Stomach smooth muscle (tissue), 2 donors: ENCODE data around the gene PTAFR.
"Not testable (repeated sequence)": the region's sequence is repeated elsewhere in the genome, so short reads cannot be mapped to it uniquely, and the experiment has no call there.

Source experiments
- H3K27ac ChIP-seq: one replicate; pipeline ENCODE4 v1.7.0; 2013; ENCODE audit warnings: mild to moderate bottlenecking, low read length, inconsistent platforms
- H3K27me3 ChIP-seq, 2 donors: one replicate each; pipeline ENCODE4 v1.7.0; 2013; ENCODE audit warnings: low read length in 2 of 2; ENCODE audit not compliant: insufficient read depth in 2 of 2, control insufficient read depth in 1 of 2
- H3K36me3 ChIP-seq, 2 donors: one replicate each; pipeline ENCODE4 v1.7.0; 2013; ENCODE audit warnings: low read length in 2 of 2; ENCODE audit not compliant: control insufficient read depth in 2 of 2, insufficient read depth in 2 of 2
- H3K4me1 ChIP-seq: one replicate; pipeline ENCODE4 v1.7.0; 2013; ENCODE audit warnings: low read length; ENCODE audit not compliant: control insufficient read depth, insufficient read depth
- H3K4me3 ChIP-seq, 2 donors: one replicate each; pipeline ENCODE4 v1.7.0; 2013; ENCODE audit warnings: low read length in 2 of 2
- H3K9ac ChIP-seq, 2 donors: one replicate each; pipeline ENCODE4 v1.7.0; 2013; ENCODE audit warnings: low read length in 2 of 2, mild to moderate bottlenecking in 1 of 2
- H3K9me3 ChIP-seq, 2 donors: one replicate each; pipeline ENCODE4 v1.7.0; 2013; ENCODE audit warnings: low read length in 2 of 2; ENCODE audit not compliant: control insufficient read depth in 2 of 2
- donor health status: healthy.
- donor health status: Pancreatic carcinoma.

PTAFR gene

DNA sequence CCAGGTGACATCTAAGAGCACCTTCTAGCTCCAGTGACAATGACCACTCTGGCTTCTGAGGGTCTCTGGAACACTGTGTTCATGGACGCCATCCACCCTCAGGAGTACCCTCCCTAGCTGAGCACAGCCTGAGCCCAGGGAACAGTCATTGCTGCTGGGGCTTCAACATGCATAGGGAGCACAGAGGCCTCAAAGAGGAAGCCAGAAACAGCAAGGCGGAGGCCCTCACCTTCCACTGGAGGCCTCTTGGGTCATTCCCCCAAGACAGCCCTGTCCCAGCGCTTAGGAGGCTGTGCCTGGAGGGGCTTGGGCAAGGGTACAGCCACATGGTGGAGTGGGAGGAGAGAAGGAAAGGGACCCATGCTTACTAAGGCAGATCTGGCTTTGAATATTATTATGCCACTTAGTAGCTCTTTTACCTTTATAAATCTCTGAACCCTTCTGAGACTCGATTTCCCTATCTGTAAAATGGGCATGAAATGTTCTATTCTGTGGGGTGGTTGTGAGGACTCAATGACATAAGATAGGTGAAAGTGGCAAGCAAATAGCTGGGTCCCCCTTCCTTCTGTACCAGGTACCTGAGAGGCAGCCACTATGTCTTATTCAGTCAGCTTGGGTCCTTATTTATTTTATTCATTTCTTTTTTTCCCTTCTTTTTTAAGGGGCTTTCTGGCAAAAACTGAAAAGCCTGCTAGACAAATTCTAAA is 32.8 kb downstream of the PTAFR start:
- no peak overlapping the region for H3K27ac ChIP-seq
- no peaks in the 10 kb centered on the region for H3K4me1 ChIP-seq
- H3K4me3 ChIP-seq, result no peak overlapping the region
- no peak overlapping the region for H3K9ac ChIP-seq
- H3K9me3 ChIP-seq, result no peaks in the 10 kb centered on the region
- no peaks in the 10 kb centered on the region for H3K27me3 ChIP-seq
- H3K36me3 ChIP-seq, result no peaks in the 10 kb centered on the region

DNA sequence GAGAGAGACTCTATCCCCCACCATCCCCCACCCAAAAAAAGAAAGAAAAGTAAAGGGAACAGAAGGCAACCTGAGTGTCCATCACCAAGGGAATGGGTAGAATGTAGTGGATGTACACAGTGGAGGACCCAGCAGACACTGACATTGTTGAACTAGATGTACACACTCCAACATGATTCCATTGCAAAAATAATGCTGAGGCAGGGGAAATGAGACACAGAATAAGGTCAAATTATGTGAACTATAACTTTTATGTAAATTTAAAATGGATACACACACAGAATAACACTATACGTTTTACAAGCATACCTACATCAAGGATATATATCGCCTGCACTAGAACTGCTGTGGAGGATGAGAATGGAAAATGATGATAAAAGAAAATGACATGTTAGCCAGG is 34.8 kb downstream of the PTAFR start:
- H3K27me3 ChIP-seq, result no peaks in the 10 kb centered on the region
- H3K36me3 ChIP-seq, result no peaks in the 10 kb centered on the region
- H3K4me1 ChIP-seq, result no peaks in the 10 kb centered on the region
- no peak overlapping the region for H3K9ac ChIP-seq
- no peak overlapping the region for H3K4me3 ChIP-seq
- no peak overlapping the region for H3K27ac ChIP-seq
- no peaks in the 10 kb centered on the region for H3K9me3 ChIP-seq

DNA sequence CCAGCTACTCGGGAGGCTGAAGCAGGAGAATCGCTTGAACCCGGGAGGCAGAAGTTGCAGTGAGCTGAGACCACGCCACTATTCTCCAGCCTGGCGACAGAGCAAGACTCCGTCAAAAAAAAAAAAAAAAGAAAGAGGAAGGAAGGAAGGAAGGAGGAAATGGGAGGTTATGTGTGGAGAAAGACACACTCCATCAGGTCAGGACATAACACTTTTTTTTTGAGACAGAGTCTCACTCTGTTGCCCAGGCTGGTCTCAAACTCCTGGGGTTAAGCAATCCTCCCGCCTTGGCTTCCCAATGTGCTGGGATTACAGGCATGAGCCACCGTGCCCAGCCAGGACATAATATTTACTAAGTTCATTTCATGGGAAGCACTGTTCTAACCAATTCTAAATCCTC is 36.6 kb downstream of the PTAFR start:
- not testable (repeated sequence) for H3K9ac ChIP-seq, H3K4me3 ChIP-seq, H3K9me3 ChIP-seq, H3K27me3 ChIP-seq, H3K36me3 ChIP-seq, H3K27ac ChIP-seq, H3K4me1 ChIP-seq

DNA sequence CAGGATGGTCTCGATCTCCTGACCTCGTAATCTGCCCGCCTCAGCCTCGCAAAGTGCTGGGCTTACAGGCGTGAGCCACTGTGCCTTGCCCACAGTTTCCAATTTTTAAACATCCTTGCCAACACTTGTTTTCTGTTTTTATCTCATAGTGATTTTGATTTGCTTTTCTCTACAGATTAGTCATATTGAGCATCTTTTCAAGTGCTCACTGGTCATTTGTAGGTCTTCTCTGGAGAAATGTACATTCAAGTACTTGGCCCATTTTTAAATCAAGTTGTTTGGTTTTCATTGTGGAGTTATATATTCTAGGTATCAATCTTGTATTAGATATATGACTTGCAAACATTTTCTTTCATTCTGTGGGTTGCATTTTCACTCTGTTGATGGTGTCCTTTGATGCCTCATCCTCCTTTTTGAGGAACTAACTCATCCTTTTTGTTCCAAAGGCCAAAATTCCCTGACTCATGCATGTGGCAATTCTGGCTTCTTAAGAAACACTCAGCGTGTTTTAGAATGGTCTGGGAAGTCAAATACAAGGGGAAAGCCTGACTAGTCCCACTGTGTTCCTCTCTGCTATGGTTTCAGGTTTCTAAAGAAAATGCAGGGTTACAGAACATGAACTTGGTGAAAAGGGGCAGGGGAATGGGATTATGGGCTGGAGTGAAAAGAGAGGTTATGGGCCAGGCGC is 37.3 kb downstream of the PTAFR start:
- no peak overlapping the region for H3K4me3 ChIP-seq
- no peaks in the 10 kb centered on the region for H3K36me3 ChIP-seq
- no peak overlapping the region for H3K9ac ChIP-seq
- H3K27me3 ChIP-seq, result no peaks in the 10 kb centered on the region
- no peak overlapping the region for H3K27ac ChIP-seq
- H3K9me3 ChIP-seq, result no peaks in the 10 kb centered on the region
- H3K4me1 ChIP-seq, result no peaks in the 10 kb centered on the region

DNA sequence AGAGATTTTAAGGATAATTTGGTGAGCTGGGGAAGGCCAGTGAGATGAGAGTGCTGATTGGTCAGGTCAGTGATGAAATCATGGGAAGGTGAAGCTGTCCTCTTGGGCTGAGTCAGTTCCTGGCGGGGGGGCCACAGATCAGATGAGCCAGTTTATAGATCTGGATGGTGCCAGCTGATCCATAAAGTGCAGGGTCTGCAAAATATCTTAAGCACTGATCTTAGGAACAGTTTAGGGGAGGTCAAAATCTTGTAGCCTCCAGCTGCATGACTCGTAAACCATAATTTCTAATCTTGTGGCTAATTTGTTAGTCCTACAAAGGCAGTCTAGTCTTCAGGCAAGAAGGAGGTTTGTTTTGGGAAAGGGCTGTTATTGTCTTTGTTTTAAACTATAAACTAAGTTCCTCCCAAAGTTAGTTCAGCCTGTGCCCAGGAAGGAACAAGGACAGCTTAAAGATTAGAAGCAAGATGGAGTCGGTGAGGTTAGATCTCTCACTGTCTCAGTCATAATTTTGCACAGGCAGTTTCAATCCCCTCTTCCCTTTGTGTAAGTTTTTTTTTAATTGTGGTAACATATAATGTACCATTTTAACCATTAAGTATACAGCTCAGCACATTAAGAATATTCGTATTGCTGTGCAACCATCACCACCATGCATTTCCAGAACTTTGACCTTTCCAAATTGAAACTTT is 39.4 kb downstream of the PTAFR start:
- Histone ChIP-seq H3K4me1 (no peaks in the 10 kb centered on the region), H3K4me3 (no peak overlapping the region), H3K9me3 (no peaks in the 10 kb centered on the region), H3K27me3 (no peaks in the 10 kb centered on the region), H3K9ac (no peak overlapping the region), H3K36me3 (no peaks in the 10 kb centered on the region), H3K27ac (no peak overlapping the region)

DNA sequence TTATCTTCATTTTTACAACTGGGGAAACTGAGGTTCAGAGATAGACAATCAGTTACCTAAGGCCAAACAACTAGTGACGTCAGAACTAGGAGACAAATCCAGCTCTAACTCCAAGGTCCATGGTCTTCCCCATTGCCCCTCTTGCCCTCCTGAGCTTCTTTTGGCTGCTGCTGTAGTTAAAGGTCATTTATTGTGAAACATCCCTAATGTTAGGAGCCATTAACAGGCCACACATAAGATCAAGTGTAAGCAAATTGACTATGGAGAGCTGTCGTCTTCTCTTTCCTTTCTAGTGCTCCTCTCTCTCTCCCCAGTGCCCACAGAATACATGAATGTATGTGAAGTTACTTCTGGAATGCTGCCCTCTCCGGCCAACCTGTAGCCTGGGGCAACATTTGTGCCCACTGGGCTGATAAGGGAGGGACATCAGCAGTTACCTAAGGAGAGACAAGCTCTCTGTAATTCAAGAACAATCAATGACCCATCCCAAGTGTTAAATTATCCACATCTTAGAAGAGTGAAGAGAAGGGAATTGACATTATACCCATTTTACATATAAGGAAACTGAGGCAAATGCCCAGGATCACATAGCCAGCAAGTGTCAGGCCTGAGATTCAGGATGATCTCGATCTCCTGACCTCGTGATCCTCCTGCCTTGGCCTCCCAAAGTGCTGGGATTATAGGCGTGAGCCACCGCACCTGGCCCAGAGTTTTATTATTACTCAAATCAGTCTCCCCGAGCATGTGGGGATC is 40.1 kb downstream of the PTAFR start:
- no peaks in the 10 kb centered on the region for H3K27me3 ChIP-seq
- no peaks in the 10 kb centered on the region for H3K36me3 ChIP-seq
- H3K9me3 ChIP-seq, result no peaks in the 10 kb centered on the region
- no peak overlapping the region for H3K9ac ChIP-seq
- no peak overlapping the region for H3K4me3 ChIP-seq
- H3K27ac ChIP-seq, result no peak overlapping the region
- H3K4me1 ChIP-seq, result no peaks in the 10 kb centered on the region

DNA sequence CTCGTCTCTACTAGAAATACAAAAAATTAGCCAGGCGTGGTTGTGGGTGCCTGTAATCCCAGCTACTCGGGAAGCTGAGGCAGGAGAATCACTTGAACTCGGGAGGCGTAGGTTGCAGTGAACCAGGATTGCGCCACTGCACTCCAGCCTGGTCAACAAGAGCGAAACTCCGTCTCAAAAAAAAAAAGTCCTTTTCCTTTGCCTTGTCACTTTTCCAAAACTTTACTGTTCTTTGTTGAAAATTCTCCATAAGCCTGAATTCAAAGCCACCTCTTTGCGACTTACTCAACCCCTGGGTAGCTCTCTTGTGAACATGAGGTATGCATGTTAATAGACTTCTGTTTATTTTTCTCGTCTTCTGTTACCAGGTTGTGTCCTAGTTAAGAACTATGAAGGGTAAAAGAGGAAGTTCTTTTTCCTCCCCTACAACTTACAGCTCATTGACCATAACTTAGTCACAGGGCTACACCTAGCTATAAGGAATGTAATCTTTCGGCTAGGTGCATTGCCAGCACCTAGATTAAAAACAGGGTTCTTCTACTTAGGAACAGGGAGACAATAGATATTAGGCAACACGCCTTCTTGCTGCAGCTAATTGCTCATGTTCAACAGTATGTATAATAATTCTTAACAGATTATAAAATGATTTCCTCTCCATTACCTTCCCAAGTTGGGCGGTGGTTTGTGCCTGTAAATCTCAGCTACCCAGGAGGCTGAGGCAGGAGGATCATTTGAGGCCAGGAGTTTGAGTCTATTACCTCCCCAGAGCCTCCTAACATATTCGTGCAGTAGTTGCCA is 40.9 kb downstream of the PTAFR start:
- Histone ChIP-seq H3K4me3 (no peak overlapping the region), H3K27ac (no peak overlapping the region), H3K4me1 (no peaks in the 10 kb centered on the region), H3K9me3 (no peaks in the 10 kb centered on the region), H3K9ac (no peak overlapping the region), H3K27me3 (no peaks in the 10 kb centered on the region), H3K36me3 (no peaks in the 10 kb centered on the region)

DNA sequence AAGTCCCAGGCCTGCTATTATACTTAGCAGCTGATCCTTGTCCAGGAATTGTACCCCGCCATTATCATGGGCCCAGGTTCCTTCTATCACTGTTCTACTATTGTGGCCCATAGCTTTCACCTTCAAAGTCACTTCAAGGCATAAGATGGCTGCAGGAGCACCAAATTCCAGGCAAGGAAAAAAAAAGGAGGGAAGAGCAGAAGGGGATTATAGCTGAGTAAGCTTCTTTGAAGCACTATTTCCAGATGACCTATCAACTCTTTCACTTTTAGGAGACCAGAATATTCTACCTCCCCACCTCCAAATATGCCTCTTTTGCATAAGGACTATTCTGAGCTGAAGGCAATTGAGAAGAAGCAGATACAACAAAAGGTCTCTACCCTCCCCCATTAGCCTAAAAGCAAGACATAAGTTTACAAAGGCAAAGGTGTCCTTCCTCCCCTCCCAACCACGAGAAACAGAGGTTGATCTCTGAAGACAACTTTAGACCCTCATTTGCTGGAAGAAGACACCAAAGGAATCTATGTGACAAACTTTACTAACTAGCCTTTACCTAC is 41.8 kb downstream of the PTAFR start:
- H3K4me3 ChIP-seq, result no peak overlapping the region

DNA sequence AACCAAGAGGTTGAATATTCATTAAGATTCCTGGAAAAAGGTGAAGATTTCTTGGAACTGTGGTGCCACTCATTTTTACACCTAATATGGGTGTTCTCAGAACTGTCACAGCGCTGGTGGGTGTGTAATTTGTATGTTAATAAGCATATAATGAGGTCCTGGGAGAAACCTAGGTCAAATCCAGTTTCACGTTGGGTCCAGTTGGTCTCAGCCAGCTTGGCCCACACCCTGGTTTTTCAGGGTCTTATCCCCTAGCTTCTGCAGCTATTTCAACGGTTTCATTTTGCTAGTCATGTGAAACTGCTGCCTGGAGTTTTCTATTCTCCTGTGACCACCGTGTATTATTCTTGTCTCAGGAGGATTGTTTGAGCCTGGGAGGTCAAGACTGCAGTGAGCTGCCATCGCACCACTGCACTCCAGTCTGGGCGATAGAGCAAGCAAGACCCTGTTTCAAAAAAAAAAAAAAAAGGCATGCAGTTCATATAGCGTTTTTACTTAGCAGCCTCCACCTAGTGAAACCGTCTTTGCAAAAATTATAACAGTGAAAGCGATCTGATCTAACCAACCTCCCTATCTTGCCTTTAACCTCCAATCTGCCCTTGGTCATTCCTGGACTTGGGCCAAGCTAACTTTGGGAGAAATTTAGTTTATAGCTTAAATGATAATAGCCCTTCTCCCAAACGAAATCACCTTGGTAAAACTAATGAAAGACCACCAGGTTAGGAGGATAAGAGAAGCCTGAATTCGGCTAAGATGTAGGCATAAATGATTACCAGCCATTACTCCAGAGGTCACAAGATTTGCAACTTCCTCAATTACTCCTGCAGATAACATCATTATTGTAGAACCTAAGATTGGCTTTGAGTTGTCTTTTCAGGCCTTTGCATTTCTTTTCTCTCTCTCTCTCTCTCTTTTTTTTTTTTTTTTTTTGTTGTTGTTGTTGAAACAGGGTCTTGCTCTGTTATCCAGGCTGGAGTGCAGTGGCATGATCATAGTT is 44.0 kb downstream of the PTAFR start:
- Histone ChIP-seq H3K27me3 (peaks cover 0 to 4% of the 10 kb centered on the region in 2 donors), H3K4me1 (no peaks in the 10 kb centered on the region), H3K9ac (no peak overlapping the region), H3K4me3 (no peak overlapping the region), H3K9me3 (no peaks in the 10 kb centered on the region), H3K36me3 (no peaks in the 10 kb centered on the region), H3K27ac (no peak overlapping the region)

More for the DNA sequence above, 41.8 kb downstream of the PTAFR start:
- Histone ChIP-seq H3K27me3 (no peaks in the 10 kb centered on the region), H3K9ac (no peak overlapping the region), H3K4me1 (no peaks in the 10 kb centered on the region), H3K36me3 (no peaks in the 10 kb centered on the region), H3K9me3 (no peaks in the 10 kb centered on the region), H3K27ac (no peak overlapping the region)
